Type B pancreatic cell (in vitro differentiated cells): ENCODE measurements around the gene DDX24. TPM values are rescaled to one million over a fixed set of nuclear protein-coding genes. Genes with fewer than 3 reads are reported as not detected.
"Not testable (repeated sequence)": the region's sequence is repeated elsewhere in the genome, so short reads cannot be mapped to it uniquely, and the experiment has no call there.

Experiments
- DNase-seq: peaks from one replicate; pipeline ENCODE4 v3.0.0; 2021; ENCODE audit warnings: mixed read lengths; ENCODE audit not compliant: unreplicated experiment; ENCODE audit errors: extremely low spot score
- H3K27ac Mint-ChIP-seq: 2 replicates; pipeline ENCODE4 v1.8.0; 2021; ENCODE audit warnings: mild to moderate bottlenecking, mixed read lengths
- H3K27me3 Mint-ChIP-seq: 2 replicates; pipeline ENCODE4 v1.8.0; 2021; ENCODE audit warnings: mixed read lengths
- H3K36me3 Mint-ChIP-seq: 2 replicates; pipeline ENCODE4 v1.8.0; 2021; ENCODE audit warnings: mixed read lengths
- H3K4me1 Mint-ChIP-seq: one replicate; pipeline ENCODE4 v1.8.0; 2021; ENCODE audit warnings: mixed read lengths; ENCODE audit not compliant: unreplicated experiment
- H3K4me3 Mint-ChIP-seq: 2 replicates; pipeline ENCODE4 v1.8.0; 2021; ENCODE audit warnings: mild to moderate bottlenecking, mixed read lengths
- H3K9me3 Mint-ChIP-seq: 2 replicates; pipeline ENCODE4 v1.8.0; 2021; ENCODE audit warnings: mixed read lengths
- total RNA-seq: library from RNA; stranded (reverse); gene quantifications from 2 replicates; pipeline ENCODE4 v1.2.1, GENCODE V29; 2021; ENCODE audit warnings: low replicate concordance
- TF ChIP-seq, protein P1 (sequence below): fragments of 200-600 bp; sonication (generic); conservative IDR thresholded peaks from 2 replicates; pipeline ENCODE4 v1.5.0; 2021; ENCODE audit warnings: antibody characterized with exemption, mild to moderate bottlenecking

The DDX24 gene
- total RNA-seq, 1 donor from 2014 or later: 156 TPM

GRCh38 chr14:94079891-94080620, 946 bp downstream of the DDX24 start:
- TF ChIP-seq, protein P1, sequence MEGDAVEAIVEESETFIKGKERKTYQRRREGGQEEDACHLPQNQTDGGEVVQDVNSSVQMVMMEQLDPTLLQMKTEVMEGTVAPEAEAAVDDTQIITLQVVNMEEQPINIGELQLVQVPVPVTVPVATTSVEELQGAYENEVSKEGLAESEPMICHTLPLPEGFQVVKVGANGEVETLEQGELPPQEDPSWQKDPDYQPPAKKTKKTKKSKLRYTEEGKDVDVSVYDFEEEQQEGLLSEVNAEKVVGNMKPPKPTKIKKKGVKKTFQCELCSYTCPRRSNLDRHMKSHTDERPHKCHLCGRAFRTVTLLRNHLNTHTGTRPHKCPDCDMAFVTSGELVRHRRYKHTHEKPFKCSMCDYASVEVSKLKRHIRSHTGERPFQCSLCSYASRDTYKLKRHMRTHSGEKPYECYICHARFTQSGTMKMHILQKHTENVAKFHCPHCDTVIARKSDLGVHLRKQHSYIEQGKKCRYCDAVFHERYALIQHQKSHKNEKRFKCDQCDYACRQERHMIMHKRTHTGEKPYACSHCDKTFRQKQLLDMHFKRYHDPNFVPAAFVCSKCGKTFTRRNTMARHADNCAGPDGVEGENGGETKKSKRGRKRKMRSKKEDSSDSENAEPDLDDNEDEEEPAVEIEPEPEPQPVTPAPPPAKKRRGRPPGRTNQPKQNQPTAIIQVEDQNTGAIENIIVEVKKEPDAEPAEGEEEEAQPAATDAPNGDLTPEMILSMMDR: no peak
- Mint-ChIP-seq H3K4me1 (peaks cover 31% of the 10 kb centered on the region), H3K36me3 (peaks cover 45% of the 10 kb centered on the region), H3K27ac (peak overlapping the region; percentile 96), H3K9me3 (peaks cover 12% of the 10 kb centered on the region), H3K27me3 (no peaks in the 10 kb centered on the region), H3K4me3 (peak overlapping the region; percentile 98)
- no peak for DNase-seq

DNA sequence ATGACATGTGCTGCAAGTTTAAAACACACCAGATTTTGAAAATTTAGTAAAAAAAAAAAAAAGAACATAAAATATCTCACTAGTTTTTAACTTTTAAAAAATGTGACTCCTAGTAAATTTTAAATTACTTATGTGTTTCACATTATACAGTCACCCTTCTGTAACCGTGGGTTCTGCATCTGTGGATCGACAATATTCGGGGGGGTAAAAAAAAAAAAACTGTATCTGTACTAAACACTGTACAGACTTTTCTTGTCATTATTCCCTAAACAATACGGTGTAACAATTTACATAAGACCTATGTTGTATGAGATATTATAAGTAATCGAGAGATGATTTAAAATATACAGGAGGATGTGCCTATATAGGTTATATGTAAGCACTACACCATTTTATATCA, 3.2 kb downstream of the DDX24 start:
- Mint-ChIP-seq H3K4me3 (peak overlapping the region; percentile 98), H3K27ac (peak overlapping the region; percentile 71), H3K36me3 (peaks cover 49% of the 10 kb centered on the region), H3K4me1 (peaks cover 31% of the 10 kb centered on the region), H3K9me3 (peaks cover 11% of the 10 kb centered on the region), H3K27me3 (no peaks in the 10 kb centered on the region)
- DNase-seq: no peak
- TF ChIP-seq, protein P1: no peak

GRCh38 chr14:94077111-94077821, 3.7 kb downstream of the DDX24 start:
- TF ChIP-seq, protein P1: no peak
- Mint-ChIP-seq H3K9me3 (peaks cover 8% of the 10 kb centered on the region), H3K36me3 (peaks cover 49% of the 10 kb centered on the region)

DNA sequence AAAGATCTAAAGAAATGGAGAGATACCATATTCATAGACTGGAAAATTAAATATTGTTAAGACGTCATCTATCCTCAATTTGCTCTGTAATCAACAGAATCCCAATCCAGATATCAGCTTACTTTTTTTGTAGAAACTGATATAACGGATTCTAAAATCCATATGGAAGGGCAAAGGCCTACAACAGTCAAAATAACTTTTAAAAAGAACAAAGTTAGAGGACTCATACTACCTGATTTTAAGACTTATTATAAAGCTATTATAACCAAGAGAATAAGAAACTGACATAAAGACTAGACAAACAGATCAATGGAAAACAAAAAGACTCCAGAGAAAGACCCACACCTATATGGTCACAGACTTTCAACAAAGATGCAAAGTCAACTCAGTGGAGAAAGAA, 6.0 kb downstream of the DDX24 start:
- peaks cover 66% of the 10 kb centered on the region for H3K36me3 Mint-ChIP-seq
- no peaks in the 10 kb centered on the region for H3K27me3 Mint-ChIP-seq
- H3K27ac Mint-ChIP-seq: no peak overlapping the region
- H3K9me3 Mint-ChIP-seq: peaks cover 20% of the 10 kb centered on the region
- TF ChIP-seq, protein P1: no peak
- no peak for DNase-seq
- H3K4me1 Mint-ChIP-seq: peaks cover 23% of the 10 kb centered on the region
- H3K4me3 Mint-ChIP-seq: peak overlapping the region; percentile 2

More at GRCh38 chr14:94077111-94077821, 3.7 kb downstream of the DDX24 start:
- no peak for DNase-seq
- Mint-ChIP-seq H3K27me3 (no peaks in the 10 kb centered on the region), H3K4me3 (peak overlapping the region; percentile 24), H3K4me1 (peaks cover 30% of the 10 kb centered on the region), H3K27ac (no peak overlapping the region)

- no peak for DNase-seq
- H3K36me3 Mint-ChIP-seq: peaks cover 65% of the 10 kb centered on the region
- TF ChIP-seq, protein P1: no peak
- peaks cover 19% of the 10 kb centered on the region for H3K4me1 Mint-ChIP-seq
- H3K27me3 Mint-ChIP-seq: no peaks in the 10 kb centered on the region
- no peak overlapping the region for H3K27ac Mint-ChIP-seq
- peaks cover 21% of the 10 kb centered on the region for H3K9me3 Mint-ChIP-seq
- H3K4me3 Mint-ChIP-seq: peak overlapping the region; percentile 12
These were observed 6.5 kb downstream of the DDX24 start for GRCh38 chr14:94074534-94074933.

GRCh38 chr14:94072076-94072475, 8.9 kb downstream of the DDX24 start:
- not testable (repeated sequence) for DNase-seq, H3K4me1 Mint-ChIP-seq, H3K27ac Mint-ChIP-seq, H3K27me3 Mint-ChIP-seq, H3K4me3 Mint-ChIP-seq
- Mint-ChIP-seq H3K36me3 (peaks cover 66% of the 10 kb centered on the region), H3K9me3 (peaks cover 44% of the 10 kb centered on the region)
